ENCODE data around the gene CYP1B1. TPM values are rescaled to one million over a fixed set of nuclear protein-coding genes. Genes with fewer than 3 reads are reported as not detected.
A peak's percentile ranks its signal among the peaks of the same experiment; 100 is the strongest.

Gene CYP1B1
- total and polyA plus RNA-seq, 3 donors from 2014 or later = 14.3 to 36.9 (median 18.5) TPM

- Histone ChIP-seq H3K4me1 (no peaks in the 10 kb centered on the region), H3K36me3 (ENCODE audit: low read depth, missing control alignments) (no peaks in the 10 kb centered on the region), H3K27me3 (no peaks in the 10 kb centered on the region), H3K4me3 (no peak overlapping the region), H3K9me3 (no peaks in the 10 kb centered on the region), H3K27ac (no peak overlapping the region)
- intact Hi-C loops (cut with DNase I; ENCODE audit: low total_unique reads) = no loop called here
- 87 to 92% methylated on average over 2 of the region's 2 CpGs for WGBS, 2 donors
- no peak for DNase-seq
- TF ChIP-seq POLR2A (IDR thresholded peaks at IDR 0.05) = no peak
- no peak for TF ChIP-seq CTCF (IDR thresholded peaks at IDR 0.05)
These were observed 45.5 kb upstream of the CYP1B1 start for GRCh38 chr2:38121481-38121880.

- 89 to 96% methylated on average over 5 of the region's 5 CpGs for WGBS, 2 donors
- Histone ChIP-seq H3K9me3 (no peaks in the 10 kb centered on the region), H3K27ac (no peak overlapping the region), H3K4me3 (no peak overlapping the region), H3K4me1 (peaks cover 3% of the 10 kb centered on the region), H3K36me3 (ENCODE audit: low read depth, missing control alignments) (no peaks in the 10 kb centered on the region), H3K27me3 (no peaks in the 10 kb centered on the region)
- no peak for DNase-seq
- intact Hi-C loops (cut with DNase I; ENCODE audit: low total_unique reads) = no loop called here
- TF ChIP-seq CTCF (IDR thresholded peaks at IDR 0.05) (no peak), POLR2A (IDR thresholded peaks at IDR 0.05) (no peak)
These were observed 44.9 kb upstream of the CYP1B1 start for GRCh38 chr2:38120829-38121228.

GRCh38 chr2:38120264-38120592, 44.3 kb upstream of the CYP1B1 start:
- Histone ChIP-seq H3K27ac (peak overlapping the region in 1 of 2 donors; percentile 0), H3K4me1 (peaks cover 8% of the 10 kb centered on the region), H3K4me3 (no peak overlapping the region), H3K9me3 (no peaks in the 10 kb centered on the region), H3K36me3 (ENCODE audit: low read depth, missing control alignments) (no peaks in the 10 kb centered on the region), H3K27me3 (no peaks in the 10 kb centered on the region)
- DNase-seq = no peak
- 81 to 86% methylated on average over 2 of the region's 2 CpGs for WGBS, 2 donors
- TF ChIP-seq CTCF (IDR thresholded peaks at IDR 0.05) (no peak), POLR2A (IDR thresholded peaks at IDR 0.05) (no peak)
- intact Hi-C loops (cut with DNase I; ENCODE audit: low total_unique reads) = no loop called here

GRCh38 chr2:38116762-38117161, 40.8 kb upstream of the CYP1B1 start:
- WGBS, 2 donors = 83 to 84% methylated on average over 3 of the region's 3 CpGs
- TF ChIP-seq POLR2A (IDR thresholded peaks at IDR 0.05) (no peak), CTCF (IDR thresholded peaks at IDR 0.05) (no peak)
- peaks cover 34% of the 10 kb centered on the region for H3K4me1 ChIP-seq
- DNase-seq = no peak
- H3K9me3 ChIP-seq = no peaks in the 10 kb centered on the region
- H3K27me3 ChIP-seq = no peaks in the 10 kb centered on the region
- H3K27ac ChIP-seq = peak overlapping the region in 1 of 2 donors; percentile 21
- no peaks in the 10 kb centered on the region for H3K36me3 ChIP-seq (ENCODE audit: low read depth, missing control alignments)
- intact Hi-C loops (cut with DNase I; ENCODE audit: low total_unique reads) = no loop called here
- no peak overlapping the region for H3K4me3 ChIP-seq

- peak overlapping the region; percentile 8 to 19 for H3K27ac ChIP-seq
- H3K9me3 ChIP-seq = no peaks in the 10 kb centered on the region
- peaks cover 34% of the 10 kb centered on the region for H3K4me1 ChIP-seq
- no peak overlapping the region for H3K4me3 ChIP-seq
- no peaks in the 10 kb centered on the region for H3K27me3 ChIP-seq
- DNase-seq = peak; percentile 92
- 39 to 40% methylated on average over 8 of the region's 8 CpGs for WGBS, 2 donors
- intact Hi-C loops (cut with DNase I; ENCODE audit: low total_unique reads) = no loop called here
- TF ChIP-seq CTCF (IDR thresholded peaks at IDR 0.05) (peak; percentile 61 to 88 (median 81)), POLR2A (IDR thresholded peaks at IDR 0.05) (no peak)
- H3K36me3 ChIP-seq (ENCODE audit: low read depth, missing control alignments) = no peaks in the 10 kb centered on the region
These were observed 39.5 kb upstream of the CYP1B1 start for GRCh38 chr2:38115216-38116032.

Measured in testis (tissue), 3 donors.